Mesenchymal stem cell (in vitro differentiated cells and primary cell): ENCODE results near the gene TOM1.

Experiments used
- DNase-seq: peaks from one replicate; pipeline ENCODE4 v3.0.0-alpha.2; 2013
- H2AFZ ChIP-seq: one replicate; pipeline ENCODE4 v1.6.1; 2013; ENCODE audit warnings: low read depth, mild to moderate bottlenecking, control low read depth, inconsistent platforms, low read length, moderate library complexity
- H2AK5ac ChIP-seq: 2 replicates; pipeline ENCODE4 v1.6.1; 2013; ENCODE audit warnings: low read length, moderate library complexity, mild to moderate bottlenecking, inconsistent platforms; ENCODE audit not compliant: severe bottlenecking
- H2BK120ac ChIP-seq: one replicate; pipeline ENCODE4 v1.6.1; 2013; ENCODE audit warnings: low read depth, mild to moderate bottlenecking, inconsistent platforms, low read length, moderate library complexity
- H2BK12ac ChIP-seq, 2 experiments: one replicate each; pipeline ENCODE4 v1.6.1; 2013; ENCODE audit warnings: inconsistent platforms in 2 of 2, low read length in 2 of 2, mild to moderate bottlenecking in 2 of 2, moderate library complexity in 2 of 2, control low read depth in 1 of 2
- H2BK15ac ChIP-seq: one replicate; pipeline ENCODE4 v1.6.1; 2013; ENCODE audit warnings: mild to moderate bottlenecking, low read depth, inconsistent platforms; ENCODE audit not compliant: poor library complexity, severe bottlenecking
- H2BK5ac ChIP-seq: 2 replicates; pipeline ENCODE4 v1.6.1; 2013; ENCODE audit warnings: low read depth, mild to moderate bottlenecking, low read length, control low read depth, inconsistent platforms; ENCODE audit not compliant: poor library complexity, severe bottlenecking
- H3K14ac ChIP-seq, 2 experiments: one replicate each; pipeline ENCODE4 v1.6.1; 2013; ENCODE audit warnings: inconsistent platforms in 2 of 2, low read length in 2 of 2, control low read depth in 1 of 2, mild to moderate bottlenecking in 1 of 2, moderate library complexity in 1 of 2
- H3K18ac ChIP-seq, 2 experiments: one replicate each; pipeline ENCODE4 v1.6.1; 2013; ENCODE audit warnings: inconsistent platforms in 2 of 2, low read length in 2 of 2, control low read depth in 1 of 2, low read depth in 1 of 2, mild to moderate bottlenecking in 1 of 2
- H3K23ac ChIP-seq, 2 experiments: one replicate each; pipeline ENCODE4 v1.6.1; 2013; ENCODE audit warnings: inconsistent platforms in 2 of 2, low read length in 2 of 2, mild to moderate bottlenecking in 2 of 2, moderate library complexity in 2 of 2, control low read depth in 1 of 2
- H3K27ac ChIP-seq: 2 replicates; pipeline ENCODE4 v1.5.1; 2013; ENCODE audit warnings: mild to moderate bottlenecking, moderate library complexity, low read length, control low read depth, inconsistent platforms; ENCODE audit not compliant: poor library complexity, severe bottlenecking
- H3K27me3 ChIP-seq, 2 experiments: 2 replicates each; pipeline versions ENCODE4 v1.6.1 to v1.7.0; 2013; ENCODE audit warnings: low read length in 2 of 2, mild to moderate bottlenecking in 2 of 2, moderate library complexity in 2 of 2, control low read depth in 1 of 2, inconsistent platforms in 1 of 2; ENCODE audit not compliant: control insufficient read depth in 1 of 2, insufficient read depth in 1 of 2
- H3K36me3 ChIP-seq, 2 experiments: 2 replicates each; pipeline versions ENCODE4 v1.6.1 to v1.7.0; 2013; ENCODE audit warnings: low read length in 2 of 2, control low read depth in 1 of 2, inconsistent platforms in 1 of 2, low read depth in 1 of 2, mild to moderate bottlenecking in 1 of 2; ENCODE audit not compliant: insufficient read depth in 2 of 2, control insufficient read depth in 1 of 2
- H3K4ac ChIP-seq, 2 experiments: one replicate each; pipeline ENCODE4 v1.6.1; 2013; ENCODE audit warnings: inconsistent platforms in 2 of 2, low read length in 2 of 2, mild to moderate bottlenecking in 2 of 2, moderate library complexity in 2 of 2, control low read depth in 1 of 2, low read depth in 1 of 2
- H3K4me1 ChIP-seq: 2 replicates; pipeline ENCODE4 v1.6.1; 2013; ENCODE audit warnings: low read depth, low read length, control low read depth; ENCODE audit not compliant: control insufficient read depth, insufficient read depth
- H3K4me2 ChIP-seq: 2 replicates; pipeline ENCODE4 v1.6.1; 2013; ENCODE audit warnings: low read length, mild to moderate bottlenecking, inconsistent platforms; ENCODE audit not compliant: poor library complexity, severe bottlenecking
- H3K4me3 ChIP-seq, 2 experiments: 2 replicates each; pipeline versions ENCODE4 v1.5.1 to v1.7.0; 2013; ENCODE audit warnings: low read length in 2 of 2, mild to moderate bottlenecking in 2 of 2, control low read depth in 1 of 2, low read depth in 1 of 2; ENCODE audit not compliant: insufficient read depth in 1 of 2
- H3K79me1 ChIP-seq: replicated peaks from 2 replicates; pipeline ENCODE4 v1.6.1; 2013; ENCODE audit warnings: mild to moderate bottlenecking, control low read depth, low read length, inconsistent platforms; ENCODE audit not compliant: poor library complexity, severe bottlenecking
- H3K9ac ChIP-seq: 2 replicates; pipeline ENCODE4 v1.7.0; 2013; ENCODE audit warnings: mild to moderate bottlenecking, low read length, moderate library complexity
- H3K9me3 ChIP-seq: 2 replicates; pipeline ENCODE4 v1.7.0; 2013; ENCODE audit warnings: mild to moderate bottlenecking, low read length; ENCODE audit not compliant: control insufficient read depth
- H4K8ac ChIP-seq: one replicate; pipeline ENCODE4 v1.6.1; 2013; ENCODE audit warnings: inconsistent platforms, mild to moderate bottlenecking, low read length, moderate library complexity
- H4K91ac ChIP-seq: one replicate; pipeline ENCODE4 v1.6.1; 2013; ENCODE audit warnings: mild to moderate bottlenecking, low read length, inconsistent platforms
- WGBS: methylation state at CpG from one replicate; pipeline ENCODE4 v1.1.7; 2013; ENCODE audit warnings: mixed read lengths; 5-methylcytosine and 5-hydroxymethylcytosine counted together

TOM1 gene

GRCh38 chr22:35314161-35314942 is 14.7 kb downstream of the TOM1 start:
- no peak overlapping the region for H2BK120ac ChIP-seq
- no peaks in the 10 kb centered on the region for H3K9me3 ChIP-seq
- no peak overlapping the region for H2BK5ac ChIP-seq
- no peak overlapping the region for H3K18ac ChIP-seq
- peak overlapping the region; percentile 47 for H2AK5ac ChIP-seq
- H4K8ac ChIP-seq, result no peak overlapping the region
- peak overlapping the region; percentile 41 for H3K9ac ChIP-seq
- H4K91ac ChIP-seq, result no peak overlapping the region
- 90% methylated on average over 15 of the region's 16 CpGs for WGBS
- DNase-seq, result no peak
- H2BK12ac ChIP-seq, result no peak overlapping the region
- H3K23ac ChIP-seq, result no peak overlapping the region
- no peak overlapping the region for H3K14ac ChIP-seq
- peaks cover 51% of the 10 kb centered on the region for H3K4me1 ChIP-seq
- H3K4me3 ChIP-seq, result no peak overlapping the region
- H3K36me3 ChIP-seq, result peaks cover 32 to 49% of the 10 kb centered on the region in 2 experiments
- peaks cover 44% of the 10 kb centered on the region for H3K79me1 ChIP-seq
- peak overlapping the region; percentile 75 for H3K27ac ChIP-seq
- H3K4me2 ChIP-seq, result peak overlapping the region; percentile 12
- H2BK15ac ChIP-seq, result peak overlapping the region; percentile 4
- no peak overlapping the region for H3K4ac ChIP-seq
- H3K27me3 ChIP-seq, result no peaks in the 10 kb centered on the region
- no peak overlapping the region for H2AFZ ChIP-seq

- H4K91ac ChIP-seq, result no peak overlapping the region
- no peak overlapping the region for H3K4me3 ChIP-seq
- H3K36me3 ChIP-seq, result peaks cover 37 to 52% of the 10 kb centered on the region in 2 experiments
- H3K4me1 ChIP-seq, result peaks cover 51% of the 10 kb centered on the region
- no peaks in the 10 kb centered on the region for H3K27me3 ChIP-seq
- no peak overlapping the region for H3K23ac ChIP-seq
- no peak overlapping the region for H3K4ac ChIP-seq
- H3K9ac ChIP-seq, result no peak overlapping the region
- no peak for DNase-seq
- no peak overlapping the region for H2AFZ ChIP-seq
- no peak overlapping the region for H3K4me2 ChIP-seq
- no peak overlapping the region for H3K18ac ChIP-seq
- no peak overlapping the region for H2AK5ac ChIP-seq
- no peak overlapping the region for H2BK12ac ChIP-seq
- H3K79me1 ChIP-seq, result peaks cover 40% of the 10 kb centered on the region
- H2BK15ac ChIP-seq, result no peak overlapping the region
- no peak overlapping the region for H4K8ac ChIP-seq
- no peak overlapping the region for H2BK5ac ChIP-seq
- H3K9me3 ChIP-seq, result no peaks in the 10 kb centered on the region
- H2BK120ac ChIP-seq, result no peak overlapping the region
- H3K27ac ChIP-seq, result no peak overlapping the region
- WGBS, result 91% methylated on average over 11 of the region's 12 CpGs
- H3K14ac ChIP-seq, result no peak overlapping the region
Observed at GRCh38 chr22:35315141-35315854, 15.6 kb downstream of the TOM1 start.

- H3K36me3 ChIP-seq, result peaks cover 42 to 56% of the 10 kb centered on the region in 2 experiments
- H2BK12ac ChIP-seq, result no peak overlapping the region
- H2AK5ac ChIP-seq, result no peak overlapping the region
- H4K91ac ChIP-seq, result no peak overlapping the region
- no peak overlapping the region for H3K9ac ChIP-seq
- no peaks in the 10 kb centered on the region for H3K27me3 ChIP-seq
- H3K23ac ChIP-seq, result no peak overlapping the region
- no peak overlapping the region for H3K27ac ChIP-seq
- H3K4me3 ChIP-seq, result no peak overlapping the region
- DNase-seq, result no peak
- H3K4me2 ChIP-seq, result no peak overlapping the region
- no peak overlapping the region for H3K18ac ChIP-seq
- no peak overlapping the region for H2BK5ac ChIP-seq
- H3K9me3 ChIP-seq, result no peaks in the 10 kb centered on the region
- H2AFZ ChIP-seq, result no peak overlapping the region
- no peak overlapping the region for H3K4ac ChIP-seq
- WGBS, result 87% methylated on average over 27 of the region's 27 CpGs
- peaks cover 38% of the 10 kb centered on the region for H3K79me1 ChIP-seq
- no peak overlapping the region for H4K8ac ChIP-seq
- no peak overlapping the region for H2BK120ac ChIP-seq
- H3K4me1 ChIP-seq, result peaks cover 46% of the 10 kb centered on the region
- no peak overlapping the region for H3K14ac ChIP-seq
- no peak overlapping the region for H2BK15ac ChIP-seq
Observed at GRCh38 chr22:35315855-35316745, 16.4 kb downstream of the TOM1 start.
